AG04450 (cell line): Measurements from ENCODE around the gene KRTAP9-6. TPM values are rescaled to one million over a fixed set of nuclear protein-coding genes. Genes with fewer than 3 reads are reported as not detected.
"Not testable (repeated sequence)": the region's sequence is repeated elsewhere in the genome, so short reads cannot be mapped to it uniquely, and the experiment has no call there.

Source experiments
- CTCF ChIA-PET: fragments of 300-600, 350-600 bp; formaldehyde crosslinking; extraction: SDS; loops from one replicate; lab custom pipeline; 2022; ENCODE audit warnings: antibody characterized with exemption, inconsistent platforms; lab: Charles Lee
- POLR2A ChIA-PET: fragments of 350-600 bp; formaldehyde crosslinking; extraction: SDS; loops from one replicate; lab custom pipeline; 2021; ENCODE audit warnings: antibody characterized with exemption, inconsistent platforms; lab: Yijun Ruan, JAX
- DNase-seq: peaks from one replicate; pipeline ENCODE4 v3.0.0-alpha.2; 2011; ENCODE audit warnings: low read depth, low spot score
- H3K27ac ChIP-seq: one replicate; pipeline ENCODE4 v1.5.1; 2012; ENCODE audit warnings: low read depth, low read length, control low read depth
- H3K27me3 ChIP-seq: one replicate; pipeline ENCODE4 v1.6.0; 2012; ENCODE audit warnings: low read length; ENCODE audit not compliant: control insufficient read depth, insufficient read depth
- H3K4me3 ChIP-seq: 2 replicates; pipeline ENCODE4 v1.5.1; 2011; ENCODE audit warnings: mild to moderate bottlenecking, low read depth, low read length, control low read depth
- H3K9me3 ChIP-seq: 2 replicates; pipeline ENCODE4 v1.5.1; 2012; ENCODE audit warnings: low read length; ENCODE audit not compliant: control insufficient read depth, insufficient read depth
- CTCF ChIP-seq: IDR thresholded peaks from 2 replicates; pipeline ENCODE4 v1.5.1; 2011; ENCODE audit warnings: low read depth, low read length, control low read depth, inconsistent platforms
- polyA plus RNA-seq: library from polyadenylated mRNA; depleted of rRNA; stranded (reverse); fragments of >200 nt; gene quantifications from 2 replicates; pipeline ENCODE4 v1.2.3, GENCODE V29; 2011

The KRTAP9-6 gene
- polyA plus RNA-seq, 1 experiment: not detected

- no peaks in the 10 kb centered on the region for H3K9me3 ChIP-seq
- TF ChIP-seq CTCF: no peak
- POLR2A ChIA-PET: no interaction called here
- no peak for DNase-seq
- no peak overlapping the region for H3K4me3 ChIP-seq
- no peaks in the 10 kb centered on the region for H3K27me3 ChIP-seq
- CTCF ChIA-PET: no interaction called here
- H3K27ac ChIP-seq: no peak overlapping the region
These were observed 35.1 kb upstream of the KRTAP9-6 start for GRCh38 chr17:41230094-41230493.

- Histone ChIP-seq H3K27ac (no peak overlapping the region), H3K4me3 (no peak overlapping the region), H3K9me3 (no peaks in the 10 kb centered on the region), H3K27me3 (no peaks in the 10 kb centered on the region)
- DNase-seq: no peak
- ChIA-PET POLR2A (no interaction called here), CTCF (no interaction called here)
- TF ChIP-seq CTCF: no peak
These were observed 33.4 kb upstream of the KRTAP9-6 start for GRCh38 chr17:41231731-41232130.

GRCh38 chr17:41232399-41233105 lies 32.6 kb upstream of the KRTAP9-6 start, which contains the start of gene KRTAP9-3:
KRTAP9-3 (plus strand) TSS chr17:41232449; CDS start chr17:41232502, 53 bp downstream.
- CTCF ChIA-PET, POLR2A ChIA-PET, DNase-seq, H3K27ac ChIP-seq, H3K27me3 ChIP-seq, H3K4me3 ChIP-seq, H3K9me3 ChIP-seq: not testable (repeated sequence)

- H3K4me3 ChIP-seq, POLR2A ChIA-PET, H3K27ac ChIP-seq, DNase-seq, CTCF ChIA-PET, H3K9me3 ChIP-seq, H3K27me3 ChIP-seq: not testable (repeated sequence)
These were observed 28.1 kb upstream of the KRTAP9-6 start for GRCh38 chr17:41237116-41237515.

- H3K4me3 ChIP-seq, H3K27ac ChIP-seq, DNase-seq, H3K27me3 ChIP-seq, H3K9me3 ChIP-seq, POLR2A ChIA-PET, CTCF ChIA-PET: not testable (repeated sequence)
These were observed 27.2 kb upstream of the KRTAP9-6 start, which contains the start of gene KRTAP9-8 for GRCh38 chr17:41237949-41238437. KRTAP9-8 (plus strand) TSS chr17:41237999; CDS start chr17:41238052, 53 bp downstream.

- DNase-seq, POLR2A ChIA-PET, H3K27ac ChIP-seq, H3K9me3 ChIP-seq, H3K4me3 ChIP-seq: not testable (repeated sequence)
- CTCF ChIA-PET: interaction anchor here (0.7 kb wide), 1 partner anchor 416 kb away, joined by 3 read pairs; no protein-coding TSS in a partner anchor
- H3K27me3 ChIP-seq: peaks cover 13% of the 10 kb centered on the region
These were observed 18.0 kb upstream of the KRTAP9-6 start for GRCh38 chr17:41246995-41247787.

GRCh38 chr17:41249637-41250240 lies 15.4 kb upstream of the KRTAP9-6 start, which contains the start of gene KRTAP9-4:
KRTAP9-4 (plus strand) TSS chr17:41249687; CDS start chr17:41249721, 34 bp downstream.
- peaks cover 18% of the 10 kb centered on the region for H3K27me3 ChIP-seq

More at GRCh38 chr17:41249637-41250240, 15.4 kb upstream of the KRTAP9-6 start, which contains the start of gene KRTAP9-4:
- CTCF ChIA-PET: interaction anchor here (1.0 kb wide), 1 partner anchor 399 kb away, joined by 3 read pairs; no protein-coding TSS in a partner anchor
- POLR2A ChIA-PET, H3K4me3 ChIP-seq, H3K27ac ChIP-seq, H3K9me3 ChIP-seq, DNase-seq: not testable (repeated sequence)
